GM21717 (cell line): ENCODE measurements around the gene PTPRD.
"Not testable (repeated sequence)": the region's sequence is repeated elsewhere in the genome, so short reads cannot be mapped to it uniquely, and the experiment has no call there.

ENCODE experiments used
- ATAC-seq: cut with Tn5 transposase; IDR thresholded peaks from one replicate; pipeline ENCODE4 v1.9.1; 2021; ENCODE audit warnings: mild to moderate bottlenecking, moderate library complexity; ENCODE audit not compliant: unreplicated experiment

Gene PTPRD

GRCh38 chr9:9108641-9109040, 1504.2 kb downstream of the PTPRD start:
- ATAC-seq, result no peak

GRCh38 chr9:9102295-9102694, 1510.5 kb downstream of the PTPRD start:
- no peak for ATAC-seq

GRCh38 chr9:9100070-9100469, 1512.7 kb downstream of the PTPRD start:
- no peak for ATAC-seq

GRCh38 chr9:9099646-9100045, 1513.2 kb downstream of the PTPRD start:
- no peak for ATAC-seq

GRCh38 chr9:9097254-9097653, 1515.5 kb downstream of the PTPRD start:
- ATAC-seq, result not testable (repeated sequence)

- no peak for ATAC-seq
Observed at GRCh38 chr9:9091387-9091786, 1521.4 kb downstream of the PTPRD start.

GRCh38 chr9:9079473-9079872, 1533.3 kb downstream of the PTPRD start:
- ATAC-seq, result no peak

- no peak for ATAC-seq
Observed at GRCh38 chr9:9078301-9078700, 1534.5 kb downstream of the PTPRD start.

GRCh38 chr9:9061627-9062026, 1551.2 kb downstream of the PTPRD start:
- no peak for ATAC-seq

GRCh38 chr9:9054354-9054992, 1558.3 kb downstream of the PTPRD start:
- ATAC-seq, result no peak

- ATAC-seq, result no peak
Observed at GRCh38 chr9:9045572-9045971, 1567.2 kb downstream of the PTPRD start.

- ATAC-seq, result no peak
Observed at GRCh38 chr9:9045072-9045471, 1567.7 kb downstream of the PTPRD start.

- not testable (repeated sequence) for ATAC-seq
Observed at GRCh38 chr9:9043788-9044187, 1569.0 kb downstream of the PTPRD start.

- ATAC-seq, result no peak
Observed at GRCh38 chr9:9041756-9042155, 1571.0 kb downstream of the PTPRD start.

GRCh38 chr9:9033022-9033421, 1579.8 kb downstream of the PTPRD start:
- ATAC-seq, result no peak

GRCh38 chr9:9016597-9016996, 1596.2 kb downstream of the PTPRD start:
- ATAC-seq, result no peak

GRCh38 chr9:9004810-9005209, 1608.0 kb downstream of the PTPRD start:
- ATAC-seq, result no peak

GRCh38 chr9:9002826-9003583, 1609.8 kb downstream of the PTPRD start:
- no peak for ATAC-seq

GRCh38 chr9:8980496-8981013, 1632.2 kb downstream of the PTPRD start:
- ATAC-seq, result no peak

- ATAC-seq, result no peak
Observed at GRCh38 chr9:8978334-8978733, 1634.5 kb downstream of the PTPRD start.

- not testable (repeated sequence) for ATAC-seq
Observed at GRCh38 chr9:8968350-8968749, 1644.5 kb downstream of the PTPRD start.

- ATAC-seq, result no peak
Observed at GRCh38 chr9:8963885-8964284, 1648.9 kb downstream of the PTPRD start.
